Ovary (tissue), 3 donors: ENCODE measurements around the gene PRELID1.

Experiments used
- CTCF ChIP-seq, 3 donors: fragments of 450-650 bp in 2 of 3; fragments of 200-600 bp in 1 of 3; IDR thresholded peaks; one replicate each; pipeline versions ENCODE4 v1.5.1 to v1.8.0; 2016 to 2022; ENCODE audit warnings: antibody characterized with exemption in 3 of 3, mild to moderate bottlenecking in 1 of 3
- EP300 ChIP-seq: sonication (generic); formaldehyde crosslinking; IDR thresholded peaks from one replicate; pipeline ENCODE4 v1.6.1; 2017; ENCODE audit warnings: antibody characterized with exemption
- donor health status: DM: no; HTN: no; CAD: no.

- no peak for TF ChIP-seq EP300
- no peak for TF ChIP-seq CTCF (IDR thresholded peaks at IDR 0.05)
Observed at GRCh38 chr5:177303925-177304391, 359 bp downstream of the PRELID1 start.
